ENCODE measurements around the gene FUT3. TPM values are rescaled to one million over a fixed set of nuclear protein-coding genes. Genes with fewer than 3 reads are reported as not detected.

The FUT3 gene
- total RNA-seq, 2 experiments from 2014 or later = not detected

- no peak for ATAC-seq
- DNase-seq = no peak
- Mint-ChIP-seq H3K27ac (no peak overlapping the region), H3K4me1 (ENCODE audit: low read depth) (peaks cover 15% of the 10 kb centered on the region), H3K9me3 (no peaks in the 10 kb centered on the region), H3K4me3 (no peak overlapping the region), H3K27me3 (no peaks in the 10 kb centered on the region), H3K36me3 (ENCODE audit: low read depth) (peaks cover 7% of the 10 kb centered on the region)
- TF ChIP-seq CTCF (IDR thresholded peaks at IDR 0.05) = no peak
- ChIA-PET POLR2A (interaction anchor here (0.6 kb wide), 1 partner anchor 198 kb away, joined by 3 read pairs; no protein-coding TSS in a partner anchor), CTCF (interaction anchor here (0.9 to 1.1 kb wide), 2 partner anchors 63 to 92 kb away, joined by 3 to 6 read pairs; partner anchors contain the start of gene NRTN)
- intact Hi-C loops (cut with micrococcal nuclease) = no loop called here
Observed at GRCh38 chr19:5896365-5897076, 45.3 kb upstream of the FUT3 start.

- intact Hi-C loops (cut with micrococcal nuclease) = no loop called here
- H3K9me3 Mint-ChIP-seq = no peaks in the 10 kb centered on the region
- H3K27ac Mint-ChIP-seq = no peak overlapping the region
- ATAC-seq (no peak), DNase-seq (no peak)
- POLR2A ChIA-PET = no interaction called here
- H3K36me3 Mint-ChIP-seq (ENCODE audit: low read depth) = peaks cover 7% of the 10 kb centered on the region
- no peak overlapping the region for H3K4me3 Mint-ChIP-seq
- no peak for TF ChIP-seq CTCF (IDR thresholded peaks at IDR 0.05)
- H3K27me3 Mint-ChIP-seq = no peaks in the 10 kb centered on the region
- H3K4me1 Mint-ChIP-seq (ENCODE audit: low read depth) = peaks cover 8% of the 10 kb centered on the region
- CTCF ChIA-PET = no interaction called here
Observed at GRCh38 chr19:5895890-5896289, 44.6 kb upstream of the FUT3 start.

GRCh38 chr19:5895409-5895808 lies 44.2 kb upstream of the FUT3 start:
- Mint-ChIP-seq H3K4me3 (no peak overlapping the region), H3K36me3 (ENCODE audit: low read depth) (peaks cover 7% of the 10 kb centered on the region), H3K9me3 (no peaks in the 10 kb centered on the region), H3K27ac (no peak overlapping the region), H3K27me3 (no peaks in the 10 kb centered on the region), H3K4me1 (ENCODE audit: low read depth) (peaks cover 8% of the 10 kb centered on the region)
- POLR2A ChIA-PET = no interaction called here
- DNase-seq (no peak), ATAC-seq (no peak)
- intact Hi-C loops (cut with micrococcal nuclease) = no loop called here
- CTCF ChIA-PET = no interaction called here
- no peak for TF ChIP-seq CTCF (IDR thresholded peaks at IDR 0.05)

GRCh38 chr19:5894704-5895349 lies 43.6 kb upstream of the FUT3 start:
- Mint-ChIP-seq H3K27me3 (no peaks in the 10 kb centered on the region), H3K27ac (no peak overlapping the region), H3K4me3 (no peak overlapping the region), H3K4me1 (ENCODE audit: low read depth) (peaks cover 2% of the 10 kb centered on the region), H3K36me3 (ENCODE audit: low read depth) (peaks cover 2% of the 10 kb centered on the region), H3K9me3 (no peaks in the 10 kb centered on the region)
- ChIA-PET CTCF (no interaction called here), POLR2A (no interaction called here)
- ATAC-seq (no peak), DNase-seq (no peak)
- intact Hi-C loops (cut with micrococcal nuclease) = no loop called here
- no peak for TF ChIP-seq CTCF (IDR thresholded peaks at IDR 0.05)
